GM15510 (cell line): ENCODE results near the gene NT5C1B.

Experiments used
- POLR2A ChIP-seq: IDR thresholded peaks from 3 replicates; pipeline ENCODE4 v1.6.1; 2011; ENCODE audit warnings: borderline replicate concordance; ENCODE audit not compliant: insufficient read length; ENCODE audit errors: extremely low read depth

NT5C1B gene

GRCh38 chr2:18518116-18519111 lies 71.0 kb downstream of the NT5C1B start:
- TF ChIP-seq POLR2A: no peak

- TF ChIP-seq POLR2A: no peak
Measured at GRCh38 chr2:18517386-18517785, 72.0 kb downstream of the NT5C1B start.

DNA sequence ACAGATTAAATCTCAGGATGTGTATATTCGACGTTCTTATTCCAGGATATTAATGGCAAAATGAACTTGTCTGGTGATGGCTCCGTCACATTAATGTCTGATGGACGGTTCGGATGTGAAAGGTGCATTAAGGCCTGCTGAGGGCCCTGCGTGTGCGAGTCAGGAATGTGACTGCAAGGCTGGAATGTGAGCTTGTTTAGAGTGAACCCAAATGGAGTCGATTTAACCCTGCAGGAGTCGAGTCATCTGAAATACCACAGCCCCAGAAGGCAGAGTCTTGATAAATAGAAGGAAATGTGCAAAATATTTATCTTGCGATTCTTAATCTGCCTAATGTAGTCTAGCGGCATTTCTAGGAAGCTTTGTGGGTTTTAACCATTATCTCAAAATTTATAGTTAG lies 73.3 kb downstream of the NT5C1B start:
- no peak for TF ChIP-seq POLR2A

DNA sequence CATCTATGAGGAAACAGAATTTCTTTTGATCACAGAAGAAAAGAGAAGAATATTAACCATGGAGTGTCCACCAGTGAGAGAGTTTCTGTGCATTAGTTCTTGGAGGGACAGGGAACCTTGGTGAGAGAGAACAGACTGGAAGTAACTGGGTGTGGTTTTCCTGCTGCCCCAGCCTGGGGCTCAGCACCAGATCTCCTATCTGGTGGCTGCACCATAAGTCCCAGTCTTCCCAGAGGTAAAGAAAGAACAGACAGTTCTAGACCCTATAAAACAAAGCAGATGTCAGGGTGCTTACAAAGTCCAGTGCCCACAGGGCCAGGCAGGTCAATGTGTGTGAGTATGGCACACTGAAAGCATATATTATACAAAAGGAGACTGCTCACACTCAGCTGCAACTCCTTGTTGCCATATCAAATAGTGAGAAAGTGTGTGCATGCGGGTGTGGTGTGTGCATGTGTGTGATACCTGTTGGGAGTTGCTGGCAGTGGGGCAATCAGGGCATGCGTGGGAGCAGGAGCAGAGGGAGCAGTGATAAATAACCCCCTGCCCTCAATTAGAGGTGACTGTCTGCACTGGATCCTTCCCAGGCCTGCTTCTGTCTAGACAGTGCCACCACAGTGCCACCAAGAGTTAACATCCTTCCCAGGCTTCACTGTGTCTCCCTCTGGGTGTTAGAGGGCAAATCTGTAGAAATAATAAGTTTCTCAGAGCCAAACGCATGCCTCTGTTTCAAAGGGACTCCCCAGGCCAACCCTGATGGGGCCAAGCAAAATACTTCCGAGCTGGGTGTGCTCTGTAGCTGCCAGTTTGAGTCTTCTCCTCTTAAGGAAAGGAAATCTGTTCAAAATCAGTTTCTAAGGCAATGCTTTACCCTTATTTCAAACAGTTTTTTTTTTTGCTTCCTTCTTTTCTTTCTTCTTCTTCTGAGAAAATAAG lies 74.6 kb downstream of the NT5C1B start:
- no peak for TF ChIP-seq POLR2A
